HepG2 (cell line): ENCODE data around the gene FGF21. TPM values are rescaled to one million over a fixed set of nuclear protein-coding genes. Genes with fewer than 3 reads are reported as not detected.
A peak's percentile ranks its signal among the peaks of the same experiment; 100 is the strongest.

Source experiments
- ATAC-seq: fragments of 200-7000 bp; cut with Tn5 transposase; 3 replicates; pipeline ENCODE4 v1.9.1; 2020; ENCODE audit warnings: mild to moderate bottlenecking, moderate library complexity
- Bru-seq: library from RNA; stranded (reverse); fragments of 400-500 nt; gene quantifications from one replicate; lab custom pipeline; 2021; lab: Mats Ljungman, UMichigan
- BruChase-seq, 2 experiments: library from RNA; stranded (reverse); fragments of 400-500 nt; gene quantifications; one replicate each; lab custom pipeline; 2021; lab: Mats Ljungman, UMichigan
- BruUV-seq: library from RNA; stranded (reverse); fragments of 400-500 nt; replicated peaks from 2 replicates; lab custom pipeline; 2021; lab: Mats Ljungman, UMichigan
- CTCF ChIA-PET: fragments of 300-600 bp; formaldehyde crosslinking; extraction: SDS; loops from one replicate; lab custom pipeline; 2021; ENCODE audit warnings: low total read pairs, inconsistent platforms, low intra/inter-chr PET ratio; lab: Yijun Ruan, JAX
- POLR2A ChIA-PET: fragments of 350-600 bp; sonication (Branson Sonifier 250); formaldehyde crosslinking; loops from one replicate; lab custom pipeline; 2020; ENCODE audit warnings: antibody characterized with exemption, inconsistent platforms; lab: Yijun Ruan, JAX
- DNase-seq: peaks from one replicate; pipeline ENCODE4 v3.0.0-alpha.2; 2015; ENCODE audit warnings: low spot score
- FAIRE-seq: peaks from 3 replicates; lab custom pipeline; 2011; peaks lifted over from hg19 to GRCh38; lab: Jason Lieb, UNC
- H2AFZ ChIP-seq: one replicate; pipeline ENCODE4 v1.6.1; 2011; ENCODE audit warnings: low read length, inconsistent platforms
- H3K27ac ChIP-seq: fragments of 300-600 bp; 3 replicates; pipeline ENCODE4 v1.8.0; 2011; ENCODE audit warnings: mixed run types, mild to moderate bottlenecking, mixed read lengths, low read length, inconsistent platforms; ENCODE audit not compliant: insufficient read depth; ENCODE audit errors: extremely low read length
- H3K27me3 ChIP-seq, 2 experiments: fragments of 200-600 bp in 1 of 2; 2 replicates in 1 of 2; 3 replicates in 1 of 2; pipeline versions ENCODE4 v1.6.0 to v1.8.0; 2011; ENCODE audit warnings: low read length in 2 of 2, mild to moderate bottlenecking in 2 of 2, moderate library complexity in 2 of 2, inconsistent platforms in 1 of 2; ENCODE audit not compliant: insufficient read depth in 2 of 2, control insufficient read depth in 1 of 2
- H3K36me3 ChIP-seq, 2 experiments: fragments of 200-600 bp in 1 of 2; replicated peaks in 1 of 2; 2 replicates in 1 of 2; 3 replicates in 1 of 2; pipeline versions ENCODE4 v1.5.1 to v1.8.0; 2011; ENCODE audit warnings: low read length in 2 of 2, inconsistent platforms in 1 of 2; ENCODE audit not compliant: insufficient read depth in 2 of 2, control insufficient read depth in 1 of 2
- H3K4me1 ChIP-seq: 2 replicates; pipeline ENCODE4 v1.5.1; 2012; ENCODE audit warnings: low read length, inconsistent platforms; ENCODE audit not compliant: insufficient read depth
- H3K4me2 ChIP-seq: 2 replicates; pipeline ENCODE4 v1.6.0; 2011; ENCODE audit warnings: low read depth, low read length, inconsistent platforms
- H3K4me3 ChIP-seq, 3 experiments: fragments of 200-600 bp in 1 of 3; sonication (generic), shearing (Covaris generic) in 1 of 3; replicated peaks in 1 of 3; 2 replicates each; pipeline ENCODE4 v1.5.1; 2011 to 2016; ENCODE audit warnings: low read length in 3 of 3, inconsistent platforms in 2 of 3, low read depth in 2 of 3, mild to moderate bottlenecking in 2 of 3, control low read depth in 1 of 3, mixed read lengths in 1 of 3; ENCODE audit not compliant: insufficient read depth in 1 of 3
- H3K79me2 ChIP-seq: one replicate; pipeline ENCODE4 v1.6.1; 2011; ENCODE audit warnings: low read length, inconsistent platforms; ENCODE audit not compliant: insufficient read depth
- H3K9ac ChIP-seq: 2 replicates; pipeline ENCODE4 v1.6.0; 2011; ENCODE audit warnings: mild to moderate bottlenecking, low read depth, low read length, inconsistent platforms; ENCODE audit not compliant: insufficient read depth
- H3K9me3 ChIP-seq: 2 replicates; pipeline ENCODE4 v1.5.1; 2012; ENCODE audit warnings: mild to moderate bottlenecking, low read length
- H4K20me1 ChIP-seq: 2 replicates; pipeline ENCODE4 v1.6.0; 2011; ENCODE audit warnings: inconsistent platforms, mild to moderate bottlenecking, low read length, moderate library complexity; ENCODE audit not compliant: insufficient read depth
- AHR ChIP-seq: IDR thresholded peaks from 2 replicates; pipeline ENCODE4 v1.6.1; 2018; ENCODE audit warnings: missing genetic modification reagents, missing compliant biosample characterization
- ASH2L ChIP-seq: fragments of 300-600, 200-600 bp; sonication (generic); IDR thresholded peaks from 2 replicates; pipeline ENCODE4 v1.7.0; 2017; ENCODE audit warnings: low read depth, mild to moderate bottlenecking, moderate library complexity, mixed read lengths, low read length; ENCODE audit not compliant: insufficient read length
- BORCS8-MEF2B ChIP-seq: sonication (generic); formaldehyde crosslinking; IDR thresholded peaks from 2 replicates; pipeline ENCODE4 v1.8.0; 2022; ENCODE audit warnings: mild to moderate bottlenecking, missing genetic modification reagents
- CEBPB ChIP-seq: IDR thresholded peaks from 2 replicates; pipeline ENCODE4 v1.6.1; 2011; ENCODE audit warnings: low read depth, low read length, improper control_type of control experiment, borderline replicate concordance
- GTF2F1 ChIP-seq: fragments of 150-350 bp; IDR thresholded peaks from 2 replicates; pipeline ENCODE4 v1.6.1; 2014; ENCODE audit warnings: low read length
- GTF3A ChIP-seq: sonication (generic); formaldehyde crosslinking; conservative IDR thresholded peaks from 2 replicates; pipeline ENCODE4 v1.4.0; 2020; ENCODE audit warnings: mild to moderate bottlenecking, missing genetic modification reagents
- KAT8 ChIP-seq: IDR thresholded peaks from 2 replicates; pipeline ENCODE4 v1.6.1; 2016; ENCODE audit warnings: missing genetic modification reagents, missing compliant biosample characterization
- KLF6 ChIP-seq: IDR thresholded peaks from 2 replicates; pipeline ENCODE4 v1.8.0; 2016; ENCODE audit warnings: missing biosample characterization, missing genetic modification reagents
- MNT ChIP-seq: fragments of 450-650 bp; IDR thresholded peaks from 2 replicates; pipeline ENCODE4 v1.6.1; 2016
- NFYC ChIP-seq: IDR thresholded peaks from 2 replicates; pipeline ENCODE4 v1.6.1; 2016; ENCODE audit warnings: missing genetic modification reagents, missing compliant biosample characterization
- ZNF263 ChIP-seq: sonication (generic); formaldehyde crosslinking; IDR thresholded peaks from 2 replicates; pipeline ENCODE4 v1.4.0; 2020; ENCODE audit warnings: missing genetic modification reagents
- ZNF354B ChIP-seq: sonication (generic); formaldehyde crosslinking; IDR thresholded peaks from 2 replicates; pipeline ENCODE4 v1.8.0; 2022; ENCODE audit warnings: mild to moderate bottlenecking, missing genetic modification reagents
- ZNF431 ChIP-seq: sonication (generic); formaldehyde crosslinking; IDR thresholded peaks from 2 replicates; pipeline ENCODE4 v1.9.0; 2022; ENCODE audit warnings: missing genetic modification reagents, low read depth, mild to moderate bottlenecking, borderline replicate concordance
- ZNF570 ChIP-seq: sonication (generic); formaldehyde crosslinking; IDR thresholded peaks from 2 replicates; pipeline ENCODE4 v1.4.0; 2020; ENCODE audit warnings: mild to moderate bottlenecking, missing genetic modification reagents, borderline replicate concordance
- ZNF605 ChIP-seq: sonication (generic); formaldehyde crosslinking; IDR thresholded peaks from 2 replicates; pipeline ENCODE4 v1.8.0; 2022; ENCODE audit warnings: mild to moderate bottlenecking, missing genetic modification reagents
- WGBS: methylation state at CpG from one replicate; pipeline ENCODE4 v1.1.6; 2017; ENCODE audit warnings: low lambda C conversion rate; 5-methylcytosine and 5-hydroxymethylcytosine counted together
- in situ Hi-C: cut with HindIII; loops from 2 replicates; pipeline ENCODE4 v1.10.0; 2017; ENCODE audit warnings: low pct_unique_long_range_greater_than_20kb; ENCODE audit not compliant: extremely low pct_ligation_motif_present
- intact Hi-C: fragments of 100-400 bp; cut with micrococcal nuclease; formaldehyde crosslinking; loops from one replicate; pipeline ENCODE4 v1.10.0; 2022; ENCODE audit not compliant: unreplicated experiment
- long read RNA-seq, 2 experiments: library from RNA in 1 of 2; library from polyadenylated mRNA in 1 of 2; stranded (forward) in 1 of 2; unstranded in 1 of 2; transcript quantifications; one replicate each; pipeline ENCODE4 v2.0.0, GENCODE V29; 2019 to 2022
- polyA minus RNA-seq, 3 experiments: library from RNA; depleted of rRNA, polyadenylated mRNA; stranded (reverse); fragments of >200 nt; gene quantifications; 2 replicates each; pipeline ENCODE4 v1.2.3, GENCODE V29; 2011; ENCODE audit warnings: low replicate concordance in 1 of 3
- polyA plus RNA-seq, 8 experiments: library from polyadenylated mRNA; depleted of rRNA in 3 of 8; stranded (reverse) in 7 of 8; unstranded in 1 of 8; fragments of >200 nt; fragmentation: Illumina TruSeq in 4 of 8; extraction: Trizol in 4 of 8; gene quantifications; 2 replicates each; pipeline versions ENCODE4 v1.2.1 to v1.2.3, GENCODE V29; 2011 to 2016; ENCODE audit warnings: low read depth in 4 of 8, missing spikeins in 1 of 8, mixed read lengths in 1 of 8; ENCODE audit not compliant: insufficient read depth in 1 of 8
- total RNA-seq, 5 experiments: library from RNA; depleted of rRNA; stranded (reverse); fragments of >200 nt; fragmentation: Illumina TruSeq; extraction: Trizol; gene quantifications; 2 replicates each; pipeline ENCODE4 v1.2.3, GENCODE V29; 2016; ENCODE audit warnings: low read depth in 1 of 5
- TF ChIP-seq, protein P1 (sequence below): IDR thresholded peaks from 2 replicates; pipeline ENCODE4 v1.6.1; 2016; ENCODE audit warnings: low read depth

FGF21 gene, protein sequence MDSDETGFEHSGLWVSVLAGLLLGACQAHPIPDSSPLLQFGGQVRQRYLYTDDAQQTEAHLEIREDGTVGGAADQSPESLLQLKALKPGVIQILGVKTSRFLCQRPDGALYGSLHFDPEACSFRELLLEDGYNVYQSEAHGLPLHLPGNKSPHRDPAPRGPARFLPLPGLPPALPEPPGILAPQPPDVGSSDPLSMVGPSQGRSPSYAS
- not detected in 2 replicates for total RNA-seq (2016; rRNA removed; fragmentation: Illumina TruSeq; extraction: Trizol)
- total RNA-seq (2016; cell fraction: cytosol; rRNA removed; fragmentation: Illumina TruSeq; extraction: Trizol; ENCODE audit: low read depth), result not detected in 2 replicates
- total RNA-seq (2016; cell fraction: insoluble cytoplasmic fraction; rRNA removed; fragmentation: Illumina TruSeq; extraction: Trizol), result not detected in 2 replicates
- total RNA-seq (2016; cell fraction: membrane; rRNA removed; fragmentation: Illumina TruSeq; extraction: Trizol), result not detected in 2 replicates
- not detected in 2 replicates for total RNA-seq (2016; cell fraction: nucleus; rRNA removed; fragmentation: Illumina TruSeq; extraction: Trizol)
- 0.17 TPM in 2 replicates for polyA plus RNA-seq (2011; rRNA removed)
- 0.08 and 0.12 TPM in 2 replicates for polyA plus RNA-seq (2011; cell fraction: cytosol; rRNA removed)
- 0.26 and 0.39 TPM in 2 replicates for polyA plus RNA-seq (2011; cell fraction: nucleus; rRNA removed)
- 0.60 TPM in 1 of 2 replicates, not detected in the other for polyA plus RNA-seq (2012)
- not detected in 2 replicates for polyA plus RNA-seq (2016; cell fraction: cytosol; fragmentation: Illumina TruSeq; extraction: Trizol; ENCODE audit: low read depth)
- not detected in 2 replicates for polyA plus RNA-seq (2016; cell fraction: insoluble cytoplasmic fraction; fragmentation: Illumina TruSeq; extraction: Trizol; ENCODE audit: low read depth)
- polyA plus RNA-seq (2016; cell fraction: membrane; fragmentation: Illumina TruSeq; extraction: Trizol; ENCODE audit: low read depth), result not detected in 2 replicates
- not detected in 2 replicates for polyA plus RNA-seq (2016; cell fraction: nucleus; fragmentation: Illumina TruSeq; extraction: Trizol; ENCODE audit: insufficient read depth, low read depth)
- polyA minus RNA-seq (2011; rRNA and poly(A)+ RNA removed; ENCODE audit: low replicate concordance), result not detected in 2 replicates
- polyA minus RNA-seq (2011; cell fraction: cytosol; rRNA and poly(A)+ RNA removed), result not detected in 2 replicates
- 0.37 TPM in 1 of 2 replicates, not detected in the other for polyA minus RNA-seq (2011; cell fraction: nucleus; rRNA and poly(A)+ RNA removed)
- percentile 16 among the genes with signal in this experiment for Bru-seq, nascent RNA
- percentile 31 among the genes with signal in this experiment for BruChase-seq, experiment 1, labeled RNA remaining after a 6-hour chase
- BruChase-seq, experiment 2, labeled RNA remaining after a 2-hour chase, result percentile 21 among the genes with signal in this experiment
- long read RNA-seq, experiment 1, result 0 reads
- long read RNA-seq, experiment 2, partial matches to known transcripts, result 0 of 2 reads
- long read RNA-seq, experiment 2, other reads (novel, unspliced or antisense), result 1 of 2 reads

DNA sequence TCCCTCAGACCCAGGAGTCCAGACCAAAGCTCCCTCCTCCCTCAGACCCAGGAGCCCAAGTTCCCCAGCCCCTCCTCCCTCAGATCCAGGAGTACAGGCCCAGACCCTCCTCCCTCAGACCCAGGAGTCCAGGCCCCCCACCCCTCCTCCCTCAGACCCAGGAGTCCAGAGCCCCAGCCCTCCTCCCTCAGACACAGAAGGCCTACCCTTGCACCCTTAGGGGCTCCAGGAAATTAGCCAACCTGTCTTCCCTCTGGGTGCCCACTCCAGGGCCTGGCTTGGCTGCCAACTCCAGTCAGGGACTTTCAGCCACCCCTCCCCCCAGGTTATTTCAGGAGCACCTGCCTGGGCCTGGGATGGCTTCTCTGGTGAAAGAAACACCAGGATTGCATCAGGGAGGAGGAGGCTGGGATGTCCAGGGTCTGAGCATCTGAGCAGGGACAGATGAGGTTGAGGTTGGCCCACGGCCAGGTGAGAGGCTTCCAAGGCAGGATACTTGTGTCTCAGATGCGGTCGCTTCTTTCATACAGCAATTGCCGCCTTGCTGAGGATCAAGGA, at the start of gene FGF21:
TSS of gene FGF21 (plus strand) at position 441 of the 558 bp plus-strand sequence. CDS start 713 bp downstream, outside the sequence.
- in situ Hi-C loops, result no loop called here
- ATAC-seq, result no peak
- H3K27ac ChIP-seq, result no peak within 1 kb of the TSS
- ChIA-PET CTCF (no interaction called here), POLR2A (no interaction called here)
- no peak within 1 kb of the TSS for H2AFZ ChIP-seq
- H3K9me3 ChIP-seq, result no peaks in the 10 kb centered on the region
- no peak within 1 kb of the TSS for H3K4me3 ChIP-seq
- FAIRE-seq, result no peak
- H3K4me2 ChIP-seq, result peak within 1 kb of the TSS; percentile 20; the same call in 1 of the 2 replicates
- no peak for DNase-seq
- intact Hi-C loops, result loop anchor here (2.0 kb wide), 1 partner anchor 18 kb away; no protein-coding TSS in a partner anchor
- 17% methylated on average over 1 of the region's 4 CpGs for WGBS
- peak within 1 kb of the TSS; percentile 13; the same call in 1 of the 2 replicates for H3K9ac ChIP-seq
- H3K4me1 ChIP-seq, result peaks cover 47% of the 10 kb centered on the region
- no TSS peak for BruUV-seq
- no peaks in the 10 kb centered on the region for H3K36me3 ChIP-seq
- H3K79me2 ChIP-seq, result no peaks in the 10 kb centered on the region
- no peaks in the 10 kb centered on the region for H3K27me3 ChIP-seq
- no peaks in the 10 kb centered on the region for H4K20me1 ChIP-seq
- TF ChIP-seq MNT (no peak), GTF3A (CRISPR knock-in tag) (no peak), ZNF570 (CRISPR knock-in tag) (no peak), KLF6 (CRISPR knock-in tag) (0 out of 2 replicates have a peak, but pooled peaks have one; percentile 58), ZNF263 (CRISPR knock-in tag) (no peak), ZNF354B (CRISPR knock-in tag) (no peak), BORCS8-MEF2B (CRISPR knock-in tag) (no peak), CEBPB (peak; percentile 76), GTF2F1 (no peak), ZNF431 (no peak), ASH2L (no peak), ZNF605 (CRISPR knock-in tag) (no peak), AHR (CRISPR knock-in tag) (no peak), NFYC (CRISPR knock-in tag) (no peak), KAT8 (CRISPR knock-in tag) (peak; percentile 42; the same call in 1 of the 2 replicates)
- TF ChIP-seq, protein P1, sequence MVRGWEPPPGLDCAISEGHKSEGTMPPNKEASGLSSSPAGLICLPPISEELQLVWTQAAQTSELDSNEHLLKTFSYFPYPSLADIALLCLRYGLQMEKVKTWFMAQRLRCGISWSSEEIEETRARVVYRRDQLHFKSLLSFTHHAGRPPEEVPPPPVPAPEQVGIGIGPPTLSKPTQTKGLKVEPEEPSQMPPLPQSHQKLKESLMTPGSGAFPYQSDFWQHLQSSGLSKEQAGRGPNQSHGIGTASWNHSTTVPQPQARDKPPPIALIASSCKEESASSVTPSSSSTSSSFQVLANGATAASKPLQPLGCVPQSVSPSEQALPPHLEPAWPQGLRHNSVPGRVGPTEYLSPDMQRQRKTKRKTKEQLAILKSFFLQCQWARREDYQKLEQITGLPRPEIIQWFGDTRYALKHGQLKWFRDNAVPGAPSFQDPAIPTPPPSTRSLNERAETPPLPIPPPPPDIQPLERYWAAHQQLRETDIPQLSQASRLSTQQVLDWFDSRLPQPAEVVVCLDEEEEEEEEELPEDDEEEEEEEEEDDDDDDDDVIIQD (CRISPR knock-in tag), result no peak
